Measurements from ENCODE around the gene S1PR4. TPM values are rescaled to one million over a fixed set of nuclear protein-coding genes. Genes with fewer than 3 reads are reported as not detected.
"Not testable (repeated sequence)": the region's sequence is repeated elsewhere in the genome, so short reads cannot be mapped to it uniquely, and the experiment has no call there.

S1PR4 gene
- polyA plus RNA-seq, 1 experiment = not detected

DNA sequence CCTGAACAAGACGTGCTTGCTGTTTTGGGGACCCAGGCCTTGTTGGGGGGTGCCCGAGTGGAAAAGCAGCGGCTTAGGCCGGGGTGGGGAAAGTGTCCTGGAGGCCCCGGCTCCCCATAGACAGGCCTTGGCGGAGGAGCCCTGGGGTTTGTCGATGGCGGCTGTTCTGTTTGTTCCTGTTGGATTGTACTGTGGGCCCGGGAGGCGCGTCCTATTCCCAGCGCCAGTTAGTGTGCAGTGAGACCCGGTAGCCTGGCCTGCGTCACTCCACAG, 18.3 kb downstream of the S1PR4 start:
- TF ChIP-seq, protein P1, sequence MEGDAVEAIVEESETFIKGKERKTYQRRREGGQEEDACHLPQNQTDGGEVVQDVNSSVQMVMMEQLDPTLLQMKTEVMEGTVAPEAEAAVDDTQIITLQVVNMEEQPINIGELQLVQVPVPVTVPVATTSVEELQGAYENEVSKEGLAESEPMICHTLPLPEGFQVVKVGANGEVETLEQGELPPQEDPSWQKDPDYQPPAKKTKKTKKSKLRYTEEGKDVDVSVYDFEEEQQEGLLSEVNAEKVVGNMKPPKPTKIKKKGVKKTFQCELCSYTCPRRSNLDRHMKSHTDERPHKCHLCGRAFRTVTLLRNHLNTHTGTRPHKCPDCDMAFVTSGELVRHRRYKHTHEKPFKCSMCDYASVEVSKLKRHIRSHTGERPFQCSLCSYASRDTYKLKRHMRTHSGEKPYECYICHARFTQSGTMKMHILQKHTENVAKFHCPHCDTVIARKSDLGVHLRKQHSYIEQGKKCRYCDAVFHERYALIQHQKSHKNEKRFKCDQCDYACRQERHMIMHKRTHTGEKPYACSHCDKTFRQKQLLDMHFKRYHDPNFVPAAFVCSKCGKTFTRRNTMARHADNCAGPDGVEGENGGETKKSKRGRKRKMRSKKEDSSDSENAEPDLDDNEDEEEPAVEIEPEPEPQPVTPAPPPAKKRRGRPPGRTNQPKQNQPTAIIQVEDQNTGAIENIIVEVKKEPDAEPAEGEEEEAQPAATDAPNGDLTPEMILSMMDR (IDR thresholded peaks at IDR 0.05; ENCODE audit: low read depth, low read length) = no peak
- ChIA-PET CTCF (no interaction called here), POLR2A (no interaction called here)
- Histone ChIP-seq H3K4me3 (ENCODE audit: low read depth, low read length) (no peak overlapping the region), H3K27ac (ENCODE audit: low read depth, low read length) (no peak overlapping the region), H3K27me3 (ENCODE audit: control insufficient read depth, insufficient read depth, low read length) (no peaks in the 10 kb centered on the region), H3K9me3 (ENCODE audit: control insufficient read depth, insufficient read depth, low read length) (no peaks in the 10 kb centered on the region; the same call in 1 of the 2 replicates)
- no peak for DNase-seq (ENCODE audit: low read depth, low spot score)

DNA sequence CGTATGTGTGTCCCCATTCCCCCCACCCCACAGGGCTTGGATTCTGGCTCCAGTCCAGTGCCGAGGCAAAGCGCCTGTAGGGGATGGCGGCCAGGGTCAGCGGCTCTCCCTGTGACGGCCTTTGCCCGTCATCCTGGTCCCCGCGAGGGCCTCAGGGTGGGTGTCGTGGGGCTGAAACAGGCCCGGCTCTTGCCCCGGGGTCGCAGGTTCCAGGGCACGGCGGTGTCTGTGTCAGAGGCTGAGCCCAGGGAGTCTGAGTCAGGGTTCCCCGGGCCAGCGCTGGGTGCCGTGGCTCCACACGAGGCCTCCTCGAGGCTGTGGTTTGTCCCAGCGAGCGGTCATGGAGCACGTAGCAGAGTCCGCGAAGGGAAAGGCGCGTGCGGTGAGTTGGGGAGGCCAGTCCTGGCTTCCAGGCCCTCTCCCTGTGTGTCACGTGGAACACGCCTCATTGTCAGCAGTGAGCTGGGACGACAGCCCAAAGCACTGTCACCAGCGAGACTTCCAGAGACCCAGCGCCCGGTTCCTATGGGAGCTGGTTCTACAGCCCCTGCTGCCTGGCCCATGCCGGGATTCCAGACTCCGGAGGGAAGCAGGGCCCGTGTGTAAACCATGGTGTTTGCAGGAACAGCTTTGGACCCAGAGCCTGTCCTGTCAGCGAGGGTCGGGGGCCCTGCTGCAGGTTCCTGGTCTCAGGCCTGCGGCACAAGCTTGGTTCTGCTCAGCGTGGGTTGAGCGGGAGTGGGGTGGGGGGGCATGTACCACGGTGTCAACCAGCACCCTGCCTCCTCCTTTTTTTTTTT, 20.5 kb downstream of the S1PR4 start:
- Histone ChIP-seq H3K4me3 (ENCODE audit: low read depth, low read length) (no peak overlapping the region), H3K27me3 (ENCODE audit: control insufficient read depth, insufficient read depth, low read length) (no peaks in the 10 kb centered on the region), H3K9me3 (ENCODE audit: control insufficient read depth, insufficient read depth, low read length) (no peaks in the 10 kb centered on the region; the same call in 1 of the 2 replicates), H3K27ac (ENCODE audit: low read depth, low read length) (no peak overlapping the region)
- DNase-seq (ENCODE audit: low read depth, low spot score) = no peak
- CTCF ChIA-PET = no interaction called here
- TF ChIP-seq, protein P1 (IDR thresholded peaks at IDR 0.05; ENCODE audit: low read depth, low read length) = no peak
- POLR2A ChIA-PET = interaction anchor here (0.7 kb wide), 1 partner anchor 340 kb away, joined by 3 read pairs; no protein-coding TSS in a partner anchor

DNA sequence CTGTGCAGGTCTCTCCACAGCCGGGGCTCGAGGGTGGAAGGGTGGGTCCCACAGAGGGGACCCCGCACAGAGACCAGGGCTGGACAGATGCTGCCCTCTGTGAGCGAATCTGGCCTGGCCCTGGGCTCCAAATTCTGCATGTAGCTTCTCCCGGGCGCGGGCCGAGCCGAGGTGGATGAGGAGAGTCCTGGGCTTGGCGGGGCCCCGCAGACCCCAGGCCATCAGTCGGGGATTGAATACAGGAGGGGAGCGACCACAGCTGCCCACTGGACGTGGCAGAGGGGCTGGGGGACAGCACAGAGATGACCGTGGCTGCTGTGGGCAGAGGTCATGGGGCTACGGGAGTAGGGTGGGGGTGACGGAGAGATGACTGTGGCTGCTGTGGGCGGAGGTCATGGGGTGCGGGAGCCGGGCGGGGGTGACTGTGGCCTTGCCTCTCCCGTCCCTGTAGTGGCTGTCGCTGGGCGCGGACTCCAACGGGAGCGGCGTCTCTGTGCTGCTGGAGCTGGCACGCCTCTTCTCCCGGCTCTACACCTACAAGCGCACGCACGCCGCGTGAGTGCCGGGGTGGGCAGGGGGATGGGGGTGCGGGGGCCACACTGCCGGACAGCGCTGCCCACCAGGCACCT, 22.6 kb downstream of the S1PR4 start:
- Histone ChIP-seq H3K4me3 (ENCODE audit: low read depth, low read length) (no peak overlapping the region), H3K27me3 (ENCODE audit: control insufficient read depth, insufficient read depth, low read length) (no peaks in the 10 kb centered on the region), H3K27ac (ENCODE audit: low read depth, low read length) (no peak overlapping the region), H3K9me3 (ENCODE audit: control insufficient read depth, insufficient read depth, low read length) (no peaks in the 10 kb centered on the region; the same call in 1 of the 2 replicates)
- CTCF ChIA-PET = no interaction called here
- POLR2A ChIA-PET = no interaction called here
- no peak for DNase-seq (ENCODE audit: low read depth, low spot score)
- TF ChIP-seq, protein P1 (IDR thresholded peaks at IDR 0.05; ENCODE audit: low read depth, low read length) = no peak

DNA sequence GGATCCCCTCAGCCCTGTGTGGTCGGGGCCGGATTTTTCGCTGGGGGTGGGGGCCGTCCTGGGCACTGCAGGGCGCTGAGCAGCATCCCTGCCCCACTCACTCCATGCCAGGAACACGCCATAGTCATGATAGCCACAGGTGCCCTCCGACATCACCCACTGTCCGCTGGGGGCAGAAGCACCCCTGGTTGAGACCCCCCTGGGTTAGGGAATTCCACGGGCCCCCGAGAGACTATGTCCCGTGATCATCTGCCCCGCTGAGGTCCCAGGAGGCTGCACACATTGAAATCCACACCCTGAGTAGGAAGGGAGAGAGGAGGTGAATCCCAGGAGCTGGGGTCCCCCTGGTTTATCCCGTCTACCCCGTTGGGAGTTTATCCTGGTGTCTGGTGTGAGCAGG, 23.3 kb downstream of the S1PR4 start:
- TF ChIP-seq, protein P1 (IDR thresholded peaks at IDR 0.05; ENCODE audit: low read depth, low read length) = no peak
- H3K9me3 ChIP-seq (ENCODE audit: control insufficient read depth, insufficient read depth, low read length) = no peaks in the 10 kb centered on the region; the same call in 1 of the 2 replicates
- POLR2A ChIA-PET = no interaction called here
- DNase-seq (ENCODE audit: low read depth, low spot score) = no peak
- H3K27me3 ChIP-seq (ENCODE audit: control insufficient read depth, insufficient read depth, low read length) = no peaks in the 10 kb centered on the region
- H3K27ac ChIP-seq (ENCODE audit: low read depth, low read length) = no peak overlapping the region
- H3K4me3 ChIP-seq (ENCODE audit: low read depth, low read length) = no peak overlapping the region
- CTCF ChIA-PET = no interaction called here

DNA sequence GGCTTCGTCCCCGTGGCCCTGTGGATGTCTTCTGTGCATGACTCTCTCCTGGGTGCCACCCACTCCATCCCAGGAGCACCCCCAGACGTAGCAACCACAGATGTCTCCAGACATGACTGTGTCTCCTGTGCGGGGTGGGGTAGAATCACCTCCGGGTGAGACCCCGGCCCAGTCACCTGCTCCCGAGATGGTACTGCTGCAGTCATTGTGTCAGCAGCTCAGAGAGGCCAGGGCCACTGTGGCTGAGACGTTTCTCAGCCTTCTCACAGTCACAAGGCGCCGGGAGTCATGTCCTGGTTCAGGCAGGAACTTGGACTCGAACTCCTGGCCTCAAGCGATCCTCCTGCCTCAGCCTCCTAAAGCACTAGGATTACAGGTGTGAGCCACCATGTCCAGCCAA, 23.8 kb downstream of the S1PR4 start:
- ChIA-PET CTCF (no interaction called here), POLR2A (no interaction called here)
- no peak overlapping the region for H3K27ac ChIP-seq (ENCODE audit: low read depth, low read length)
- H3K4me3 ChIP-seq (ENCODE audit: low read depth, low read length) = no peak overlapping the region
- TF ChIP-seq, protein P1 (IDR thresholded peaks at IDR 0.05; ENCODE audit: low read depth, low read length) = no peak
- no peak for DNase-seq (ENCODE audit: low read depth, low spot score)
- no peaks in the 10 kb centered on the region for H3K27me3 ChIP-seq (ENCODE audit: control insufficient read depth, insufficient read depth, low read length)
- no peaks in the 10 kb centered on the region; the same call in 1 of the 2 replicates for H3K9me3 ChIP-seq (ENCODE audit: control insufficient read depth, insufficient read depth, low read length)

DNA sequence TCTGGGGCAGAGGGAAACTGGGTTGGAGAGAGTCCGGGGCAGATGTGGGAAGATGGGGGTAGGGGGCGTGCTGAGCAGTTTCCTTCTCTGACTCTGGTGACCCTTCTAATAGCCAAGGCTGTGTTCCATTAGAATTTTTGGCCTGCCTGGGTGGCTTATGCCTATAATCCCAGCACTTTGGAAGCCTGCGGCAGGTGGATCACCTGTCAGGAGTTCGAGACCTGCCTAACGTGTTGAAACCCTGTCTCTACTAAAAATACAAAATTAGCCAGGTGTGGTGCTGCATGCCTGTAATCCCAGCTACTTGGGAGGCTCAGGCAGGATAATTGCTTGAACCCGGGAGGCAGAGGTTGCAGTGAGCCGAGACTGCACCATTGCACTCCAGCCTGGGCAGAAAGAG, 24.3 kb downstream of the S1PR4 start:
- H3K27ac ChIP-seq (ENCODE audit: low read depth, low read length); H3K9me3 ChIP-seq (ENCODE audit: control insufficient read depth, insufficient read depth, low read length); DNase-seq (ENCODE audit: low read depth, low spot score); CTCF ChIA-PET; H3K27me3 ChIP-seq (ENCODE audit: control insufficient read depth, insufficient read depth, low read length); POLR2A ChIA-PET; H3K4me3 ChIP-seq (ENCODE audit: low read depth, low read length): not testable (repeated sequence)

Data from AG04450 (cell line).